A549 (cell line): Measurements from ENCODE around the gene NRXN2. TPM values are rescaled to one million over a fixed set of nuclear protein-coding genes. Genes with fewer than 3 reads are reported as not detected.
"Not testable (repeated sequence)": the region's sequence is repeated elsewhere in the genome, so short reads cannot be mapped to it uniquely, and the experiment has no call there.

ENCODE experiments used
- ATAC-seq, 2 experiments: fragments of 200-7000 bp in 1 of 2; fragments of >200 bp in 1 of 2; cut with Nextera tagmentation in 1 of 2; cut with Tn5 transposase in 1 of 2; 3 replicates each; pipeline versions ENCODE4 v1.8.0 to v1.9.1; 2018 to 2020; ENCODE audit warnings: mild to moderate bottlenecking in 1 of 2, moderate library complexity in 1 of 2
- CTCF ChIA-PET: fragments of 300-600 bp; sonication (Branson Sonifier 250); formaldehyde crosslinking; extraction: SDS; loops from one replicate; lab custom pipeline; 2021; ENCODE audit warnings: antibody characterized with exemption, inconsistent platforms; lab: Yijun Ruan, JAX
- POLR2A ChIA-PET: fragments of 350-600 bp; formaldehyde crosslinking; extraction: SDS; loops from one replicate; lab custom pipeline; 2021; ENCODE audit warnings: antibody characterized with exemption, inconsistent platforms; lab: Yijun Ruan, JAX
- DNase-seq, 2 experiments: peaks; one replicate each; pipeline versions ENCODE4 v3.0.0 to v3.0.0-alpha.2; 2011 to 2016; ENCODE audit warnings: low read depth in 1 of 2, low spot score in 1 of 2
- FAIRE-seq: peaks from 2 replicates; lab custom pipeline; 2011; peaks lifted over from hg19 to GRCh38; lab: Jason Lieb, UNC
- H3K27ac ChIP-seq, 2 experiments: fragments of >200 bp; sonication (Bioruptor Twin); formaldehyde crosslinking; 3 replicates each; pipeline ENCODE4 v1.5.1; 2016 to 2017
- H3K4me1 ChIP-seq: fragments of >200 bp; sonication (Bioruptor Twin); formaldehyde crosslinking; 3 replicates; pipeline ENCODE4 v1.6.1; 2016
- H3K4me2 ChIP-seq: fragments of >200 bp; sonication (Bioruptor Twin); formaldehyde crosslinking; 3 replicates; pipeline ENCODE4 v1.6.1; 2016
- H3K4me3 ChIP-seq: fragments of >200 bp; sonication (Bioruptor Twin); formaldehyde crosslinking; 3 replicates; pipeline ENCODE4 v1.5.1; 2016
- H3K9me3 ChIP-seq: fragments of >200 bp; sonication (Bioruptor Twin); formaldehyde crosslinking; 3 replicates; pipeline ENCODE4 v1.6.1; 2016
- CHD2 ChIP-seq: fragments of 150-350 bp; IDR thresholded peaks from 2 replicates; pipeline ENCODE4 v1.6.1; 2014; ENCODE audit warnings: low read length; ENCODE audit not compliant: partially characterized antibody
- EP300 ChIP-seq, 2 experiments: fragments of >200 bp; sonication (Bioruptor Twin); formaldehyde crosslinking; IDR thresholded peaks; 2 replicates in 1 of 2; 3 replicates in 1 of 2; pipeline ENCODE4 v1.6.1; 2016 to 2017
- FOSB ChIP-seq: fragments of 250-450 bp; sonication (Bioruptor Pico); IDR thresholded peaks from 2 replicates; pipeline ENCODE4 v1.5.0; 2020; ENCODE audit warnings: mild to moderate bottlenecking, moderate library complexity
- FOXS1 ChIP-seq: fragments of 250-450 bp; sonication (Bioruptor Pico); IDR thresholded peaks from 2 replicates; pipeline ENCODE4 v1.5.0; 2020; ENCODE audit warnings: mild to moderate bottlenecking, moderate library complexity
- GATA3 ChIP-seq: IDR thresholded peaks from 2 replicates; pipeline ENCODE4 v1.6.1; 2012; ENCODE audit warnings: borderline replicate concordance
- HDAC2 ChIP-seq: fragments of 200-600 bp; sonication (generic); IDR thresholded peaks from 2 replicates; pipeline ENCODE4 v1.6.1; 2016
- HOXB5 ChIP-seq: fragments of 250-450 bp; sonication (Bioruptor Pico); IDR thresholded peaks from 2 replicates; pipeline ENCODE4 v1.5.0; 2020; ENCODE audit warnings: mild to moderate bottlenecking, moderate library complexity
- JUN ChIP-seq, 2 experiments: fragments of >200 bp; sonication (Bioruptor Twin); formaldehyde crosslinking; IDR thresholded peaks; 2 replicates in 1 of 2; 3 replicates in 1 of 2; pipeline ENCODE4 v1.6.1; 2016 to 2017
- NFE2L2 ChIP-seq: fragments of 150-350 bp; conservative IDR thresholded peaks from 2 replicates; pipeline ENCODE4 v1.6.1; 2014; ENCODE audit warnings: low read length
- SREBF2 ChIP-seq: fragments of 450-650 bp; IDR thresholded peaks from 2 replicates; pipeline ENCODE4 v1.6.1; 2014; ENCODE audit warnings: mild to moderate bottlenecking, moderate library complexity
- ZNF302 ChIP-seq: fragments of 250-450 bp; sonication (Bioruptor Pico); IDR thresholded peaks from 2 replicates; pipeline ENCODE4 v1.9.0; 2021; ENCODE audit warnings: inconsistent platforms, mild to moderate bottlenecking, moderate library complexity
- WGBS: methylation state at CpG from one replicate; pipeline ENCODE4 v1.1.6; 2017; ENCODE audit errors: missing lambda C conversion rate; 5-methylcytosine and 5-hydroxymethylcytosine counted together
- polyA plus RNA-seq, 4 experiments: library from polyadenylated mRNA; depleted of rRNA in 3 of 4; stranded (reverse); fragments of >200 nt; fragmentation: RNase III in 1 of 4; extraction: RNeasy Plus Mini Kit Qiagen cat#74134 plus additional on column Dnase treatment in 1 of 4; gene quantifications; 2 replicates in 3 of 4; 3 replicates in 1 of 4; pipeline ENCODE4 v1.2.3, GENCODE V29; 2011 to 2017
- TF ChIP-seq, protein P1 (sequence below): fragments of >200 bp; sonication (Bioruptor Twin); formaldehyde crosslinking; IDR thresholded peaks from 3 replicates; pipeline ENCODE4 v1.5.1; 2016
- TF ChIP-seq, protein P2 (sequence below): IDR thresholded peaks from 2 replicates; pipeline ENCODE4 v1.6.1; 2012; ENCODE audit warnings: low read depth, borderline replicate concordance
- TF ChIP-seq, protein P3 (sequence below): fragments of >200 bp; sonication (Bioruptor Twin); formaldehyde crosslinking; IDR thresholded peaks from 2 replicates; pipeline ENCODE4 v1.6.1; 2016
- TF ChIP-seq, protein P4 (sequence below): fragments of 250-450 bp; sonication (Bioruptor Pico); IDR thresholded peaks from 2 replicates; pipeline ENCODE4 v1.5.0; 2020; ENCODE audit warnings: low read depth, mild to moderate bottlenecking, moderate library complexity
- TF ChIP-seq, protein P5 (sequence below): fragments of 450-650 bp; IDR thresholded peaks from 2 replicates; pipeline ENCODE4 v1.6.1; 2014; ENCODE audit warnings: antibody characterized with exemption
- TF ChIP-seq, protein P6 (sequence below): fragments of 150-350 bp; IDR thresholded peaks from 2 replicates; pipeline ENCODE4 v1.6.1; 2014; ENCODE audit warnings: low read depth, mild to moderate bottlenecking, low read length
- TF ChIP-seq, protein P7 (sequence below): fragments of 200-600 bp; sonication (generic); IDR thresholded peaks from 2 replicates; pipeline ENCODE4 v1.6.1; 2016; ENCODE audit warnings: antibody characterized with exemption, mild to moderate bottlenecking, moderate library complexity

Gene NRXN2
- polyA plus RNA-seq, 2 of the 4 experiments (the other 2 are of a cell fraction) = 0.04 TPM; not detected in 1

DNA sequence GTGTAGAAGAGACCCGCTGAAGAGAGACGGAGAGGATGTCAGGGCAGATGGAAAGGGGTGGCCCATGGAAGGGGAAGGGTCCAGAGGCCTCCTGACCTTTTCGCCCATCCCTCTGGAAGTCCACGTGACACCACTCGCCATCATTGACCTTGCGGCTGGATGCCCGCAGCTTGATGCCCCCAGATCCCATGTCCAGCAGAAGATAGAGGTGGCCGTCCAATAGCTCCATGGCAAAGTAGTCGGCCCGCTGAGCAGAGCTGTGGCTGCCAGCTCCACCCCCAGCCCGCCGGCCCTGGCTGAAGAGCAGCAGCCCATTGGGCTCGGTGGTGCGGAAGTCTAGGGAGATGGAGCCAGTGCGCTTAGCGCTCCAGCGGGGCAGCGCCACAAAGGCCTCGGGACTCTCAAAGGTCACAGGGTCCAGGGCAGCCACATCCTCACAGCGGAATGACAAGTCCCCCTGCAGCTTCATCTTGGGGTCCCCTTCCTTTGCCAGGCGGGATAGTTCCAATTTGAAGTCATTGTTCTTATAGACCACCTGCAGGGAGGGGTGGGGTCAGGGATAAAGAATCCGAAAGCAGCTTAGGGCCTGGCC lies 55.7 kb downstream of the NRXN2 start:
- no peak overlapping the region for H3K4me2 ChIP-seq
- FAIRE-seq (no peak), ATAC-seq (no peak), DNase-seq (no peak)
- no peak overlapping the region for H3K27ac ChIP-seq
- 82% methylated on average over 21 of the region's 22 CpGs for WGBS
- H3K9me3 ChIP-seq = no peaks in the 10 kb centered on the region
- POLR2A ChIA-PET = no interaction called here
- CTCF ChIA-PET = interaction anchor here (0.7 to 19.0 kb wide), 9 partner anchors 12 to 307 kb away, joined by 3 to 175 read pairs (median 4); no protein-coding TSS in a partner anchor
- H3K4me3 ChIP-seq = no peak overlapping the region
- TF ChIP-seq CHD2 (no peak), SREBF2 (no peak), GATA3 (no peak), FOXS1 (CRISPR knock-in tag) (no peak), EP300 (IDR thresholded peaks at IDR 0.05) (no peak), FOSB (CRISPR knock-in tag) (no peak)
- TF ChIP-seq, protein P1, sequence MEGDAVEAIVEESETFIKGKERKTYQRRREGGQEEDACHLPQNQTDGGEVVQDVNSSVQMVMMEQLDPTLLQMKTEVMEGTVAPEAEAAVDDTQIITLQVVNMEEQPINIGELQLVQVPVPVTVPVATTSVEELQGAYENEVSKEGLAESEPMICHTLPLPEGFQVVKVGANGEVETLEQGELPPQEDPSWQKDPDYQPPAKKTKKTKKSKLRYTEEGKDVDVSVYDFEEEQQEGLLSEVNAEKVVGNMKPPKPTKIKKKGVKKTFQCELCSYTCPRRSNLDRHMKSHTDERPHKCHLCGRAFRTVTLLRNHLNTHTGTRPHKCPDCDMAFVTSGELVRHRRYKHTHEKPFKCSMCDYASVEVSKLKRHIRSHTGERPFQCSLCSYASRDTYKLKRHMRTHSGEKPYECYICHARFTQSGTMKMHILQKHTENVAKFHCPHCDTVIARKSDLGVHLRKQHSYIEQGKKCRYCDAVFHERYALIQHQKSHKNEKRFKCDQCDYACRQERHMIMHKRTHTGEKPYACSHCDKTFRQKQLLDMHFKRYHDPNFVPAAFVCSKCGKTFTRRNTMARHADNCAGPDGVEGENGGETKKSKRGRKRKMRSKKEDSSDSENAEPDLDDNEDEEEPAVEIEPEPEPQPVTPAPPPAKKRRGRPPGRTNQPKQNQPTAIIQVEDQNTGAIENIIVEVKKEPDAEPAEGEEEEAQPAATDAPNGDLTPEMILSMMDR = no peak
- TF ChIP-seq, protein P2, sequence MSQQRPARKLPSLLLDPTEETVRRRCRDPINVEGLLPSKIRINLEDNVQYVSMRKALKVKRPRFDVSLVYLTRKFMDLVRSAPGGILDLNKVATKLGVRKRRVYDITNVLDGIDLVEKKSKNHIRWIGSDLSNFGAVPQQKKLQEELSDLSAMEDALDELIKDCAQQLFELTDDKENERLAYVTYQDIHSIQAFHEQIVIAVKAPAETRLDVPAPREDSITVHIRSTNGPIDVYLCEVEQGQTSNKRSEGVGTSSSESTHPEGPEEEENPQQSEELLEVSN = no peak
- TF ChIP-seq, protein P3, sequence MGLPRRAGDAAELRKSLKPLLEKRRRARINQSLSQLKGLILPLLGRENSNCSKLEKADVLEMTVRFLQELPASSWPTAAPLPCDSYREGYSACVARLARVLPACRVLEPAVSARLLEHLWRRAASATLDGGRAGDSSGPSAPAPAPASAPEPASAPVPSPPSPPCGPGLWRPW = no peak
- TF ChIP-seq, protein P4, sequence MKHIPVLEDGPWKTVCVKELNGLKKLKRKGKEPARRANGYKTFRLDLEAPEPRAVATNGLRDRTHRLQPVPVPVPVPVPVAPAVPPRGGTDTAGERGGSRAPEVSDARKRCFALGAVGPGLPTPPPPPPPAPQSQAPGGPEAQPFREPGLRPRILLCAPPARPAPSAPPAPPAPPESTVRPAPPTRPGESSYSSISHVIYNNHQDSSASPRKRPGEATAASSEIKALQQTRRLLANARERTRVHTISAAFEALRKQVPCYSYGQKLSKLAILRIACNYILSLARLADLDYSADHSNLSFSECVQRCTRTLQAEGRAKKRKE (CRISPR knock-in tag) = no peak
- TF ChIP-seq, protein P5, sequence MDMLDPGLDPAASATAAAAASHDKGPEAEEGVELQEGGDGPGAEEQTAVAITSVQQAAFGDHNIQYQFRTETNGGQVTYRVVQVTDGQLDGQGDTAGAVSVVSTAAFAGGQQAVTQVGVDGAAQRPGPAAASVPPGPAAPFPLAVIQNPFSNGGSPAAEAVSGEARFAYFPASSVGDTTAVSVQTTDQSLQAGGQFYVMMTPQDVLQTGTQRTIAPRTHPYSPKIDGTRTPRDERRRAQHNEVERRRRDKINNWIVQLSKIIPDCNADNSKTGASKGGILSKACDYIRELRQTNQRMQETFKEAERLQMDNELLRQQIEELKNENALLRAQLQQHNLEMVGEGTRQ = no peak
- TF ChIP-seq, protein P6, sequence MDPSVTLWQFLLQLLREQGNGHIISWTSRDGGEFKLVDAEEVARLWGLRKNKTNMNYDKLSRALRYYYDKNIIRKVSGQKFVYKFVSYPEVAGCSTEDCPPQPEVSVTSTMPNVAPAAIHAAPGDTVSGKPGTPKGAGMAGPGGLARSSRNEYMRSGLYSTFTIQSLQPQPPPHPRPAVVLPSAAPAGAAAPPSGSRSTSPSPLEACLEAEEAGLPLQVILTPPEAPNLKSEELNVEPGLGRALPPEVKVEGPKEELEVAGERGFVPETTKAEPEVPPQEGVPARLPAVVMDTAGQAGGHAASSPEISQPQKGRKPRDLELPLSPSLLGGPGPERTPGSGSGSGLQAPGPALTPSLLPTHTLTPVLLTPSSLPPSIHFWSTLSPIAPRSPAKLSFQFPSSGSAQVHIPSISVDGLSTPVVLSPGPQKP = no peak
- no peaks in the 10 kb centered on the region for H3K4me1 ChIP-seq

DNA sequence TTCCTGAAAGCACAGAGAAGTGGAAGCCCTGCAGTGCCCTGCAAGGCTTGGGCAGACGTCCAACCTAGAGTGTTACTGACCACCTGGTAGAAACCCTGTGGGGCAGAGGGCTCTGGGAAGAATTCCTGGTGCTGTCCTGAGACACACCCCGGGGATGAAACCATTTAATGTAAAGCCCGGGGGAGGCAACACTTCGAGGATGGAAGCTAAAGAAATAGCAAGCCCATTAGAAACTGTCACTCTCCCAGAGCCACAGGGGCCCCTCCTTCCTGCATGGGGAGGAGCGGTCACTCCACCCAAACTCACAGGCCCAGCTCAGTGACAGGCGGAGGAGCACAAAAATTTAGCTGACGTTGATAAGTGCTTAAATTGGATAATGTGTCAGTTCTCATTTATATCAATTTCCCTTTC lies 57.6 kb downstream of the NRXN2 start:
- no peak for DNase-seq
- WGBS = 49% methylated on average over 7 of the region's 7 CpGs
- FAIRE-seq = no peak
- peak in 1 of 2 experiments; percentile 25; a peak in 2 of 6 replicates for ATAC-seq
- POLR2A ChIA-PET = no interaction called here
- Histone ChIP-seq H3K9me3 (no peaks in the 10 kb centered on the region), H3K4me1 (no peaks in the 10 kb centered on the region), H3K4me3 (no peak overlapping the region), H3K4me2 (no peak overlapping the region), H3K27ac (no peak overlapping the region)
- CTCF ChIA-PET = interaction anchor here (0.6 to 19.0 kb wide), 8 partner anchors 14 to 216 kb away, joined by 3 to 175 read pairs (median 4); no protein-coding TSS in a partner anchor
- TF ChIP-seq HOXB5 (CRISPR knock-in tag) = no peak
- TF ChIP-seq, protein P7, sequence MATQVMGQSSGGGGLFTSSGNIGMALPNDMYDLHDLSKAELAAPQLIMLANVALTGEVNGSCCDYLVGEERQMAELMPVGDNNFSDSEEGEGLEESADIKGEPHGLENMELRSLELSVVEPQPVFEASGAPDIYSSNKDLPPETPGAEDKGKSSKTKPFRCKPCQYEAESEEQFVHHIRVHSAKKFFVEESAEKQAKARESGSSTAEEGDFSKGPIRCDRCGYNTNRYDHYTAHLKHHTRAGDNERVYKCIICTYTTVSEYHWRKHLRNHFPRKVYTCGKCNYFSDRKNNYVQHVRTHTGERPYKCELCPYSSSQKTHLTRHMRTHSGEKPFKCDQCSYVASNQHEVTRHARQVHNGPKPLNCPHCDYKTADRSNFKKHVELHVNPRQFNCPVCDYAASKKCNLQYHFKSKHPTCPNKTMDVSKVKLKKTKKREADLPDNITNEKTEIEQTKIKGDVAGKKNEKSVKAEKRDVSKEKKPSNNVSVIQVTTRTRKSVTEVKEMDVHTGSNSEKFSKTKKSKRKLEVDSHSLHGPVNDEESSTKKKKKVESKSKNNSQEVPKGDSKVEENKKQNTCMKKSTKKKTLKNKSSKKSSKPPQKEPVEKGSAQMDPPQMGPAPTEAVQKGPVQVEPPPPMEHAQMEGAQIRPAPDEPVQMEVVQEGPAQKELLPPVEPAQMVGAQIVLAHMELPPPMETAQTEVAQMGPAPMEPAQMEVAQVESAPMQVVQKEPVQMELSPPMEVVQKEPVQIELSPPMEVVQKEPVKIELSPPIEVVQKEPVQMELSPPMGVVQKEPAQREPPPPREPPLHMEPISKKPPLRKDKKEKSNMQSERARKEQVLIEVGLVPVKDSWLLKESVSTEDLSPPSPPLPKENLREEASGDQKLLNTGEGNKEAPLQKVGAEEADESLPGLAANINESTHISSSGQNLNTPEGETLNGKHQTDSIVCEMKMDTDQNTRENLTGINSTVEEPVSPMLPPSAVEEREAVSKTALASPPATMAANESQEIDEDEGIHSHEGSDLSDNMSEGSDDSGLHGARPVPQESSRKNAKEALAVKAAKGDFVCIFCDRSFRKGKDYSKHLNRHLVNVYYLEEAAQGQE = no peak
- TF ChIP-seq ZNF302 = no peak
- TF ChIP-seq JUN (IDR thresholded peaks at IDR 0.05) = no peak
- TF ChIP-seq HDAC2 = no peak
- TF ChIP-seq NFE2L2 = no peak

DNA sequence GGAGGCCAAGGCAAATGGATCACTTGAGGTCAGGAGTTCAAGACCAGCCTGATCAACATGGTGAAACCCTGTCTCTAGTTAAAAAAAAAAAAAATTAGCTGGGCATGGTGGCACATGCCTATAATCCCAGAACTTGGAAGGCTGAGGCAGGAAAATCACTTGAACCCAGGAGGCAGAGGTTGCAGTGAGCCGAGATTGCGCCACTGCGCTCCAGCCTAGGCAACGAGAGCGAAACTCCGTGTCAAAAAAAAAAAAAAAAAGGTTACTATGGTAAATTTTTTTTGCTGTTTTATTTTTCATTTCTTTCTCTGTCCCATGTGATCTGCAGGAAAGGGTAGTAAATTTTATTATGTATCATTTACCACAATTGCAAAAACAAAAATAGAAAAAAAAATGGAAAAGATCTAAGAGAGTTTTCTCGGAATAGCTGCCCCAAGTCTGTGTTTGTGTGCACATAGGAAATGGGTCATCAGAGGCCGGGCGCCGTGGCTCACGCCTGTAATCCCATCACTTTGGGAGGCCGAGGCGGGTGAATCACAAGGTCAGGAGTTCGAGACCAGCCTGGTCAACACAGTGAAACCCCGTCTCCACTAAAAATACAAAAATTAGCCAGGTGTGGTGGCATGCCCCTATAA lies 58.6 kb downstream of the NRXN2 start:
- FAIRE-seq, DNase-seq, H3K4me3 ChIP-seq, H3K4me1 ChIP-seq, H3K4me2 ChIP-seq, ATAC-seq, H3K27ac ChIP-seq, POLR2A ChIA-PET, H3K9me3 ChIP-seq: not testable (repeated sequence)
- CTCF ChIA-PET = interaction anchor here (0.6 to 19.0 kb wide), 7 partner anchors 13 to 306 kb away, joined by 3 to 175 read pairs (median 5); no protein-coding TSS in a partner anchor
- WGBS = 92% methylated on average over 15 of the region's 15 CpGs
